Memory B cell (primary cell): Measurements from ENCODE around the gene KCNC1.

ENCODE experiments used
- ATAC-seq: fragments of 150-1000 bp; cut with Tn5 transposase; 2 replicates; pipeline ENCODE4 v1.10.0; 2021; ENCODE audit warnings: low read depth, mild to moderate bottlenecking, moderate library complexity
- DNase-seq, 2 donors: peaks; one replicate each; pipeline ENCODE4 v3.0.0; 2022; ENCODE audit warnings: low spot score in 2 of 2
- H3K27ac Mint-ChIP-seq: one replicate; pipeline ENCODE4 v1.8.0; 2022; ENCODE audit warnings: mild to moderate bottlenecking, moderate library complexity, mixed read lengths
- H3K27me3 Mint-ChIP-seq: one replicate; pipeline ENCODE4 v1.8.0; 2022; ENCODE audit warnings: mixed read lengths
- H3K36me3 Mint-ChIP-seq: one replicate; pipeline ENCODE4 v1.8.0; 2022; ENCODE audit warnings: mild to moderate bottlenecking, mixed read lengths
- H3K4me1 Mint-ChIP-seq: one replicate; pipeline ENCODE4 v1.8.0; 2022; ENCODE audit warnings: mixed read lengths
- H3K4me3 Mint-ChIP-seq: one replicate; pipeline ENCODE4 v1.8.0; 2022; ENCODE audit warnings: mild to moderate bottlenecking, moderate library complexity, mixed read lengths
- H3K9me3 Mint-ChIP-seq: one replicate; pipeline ENCODE4 v1.8.0; 2022; ENCODE audit warnings: mixed read lengths

KCNC1 gene

GRCh38 chr11:17764446-17765218 is 30.1 kb downstream of the KCNC1 start:
- Mint-ChIP-seq H3K27ac (no peak overlapping the region), H3K9me3 (no peaks in the 10 kb centered on the region)

GRCh38 chr11:17765356-17766072 is 30.9 kb downstream of the KCNC1 start:
- H3K9me3 Mint-ChIP-seq = no peaks in the 10 kb centered on the region
- H3K27me3 Mint-ChIP-seq = peaks cover 14% of the 10 kb centered on the region
- no peak for ATAC-seq
- no peak overlapping the region for H3K27ac Mint-ChIP-seq
- no peak overlapping the region for H3K4me3 Mint-ChIP-seq
- DNase-seq = no peak
- no peaks in the 10 kb centered on the region for H3K36me3 Mint-ChIP-seq
- peaks cover 3% of the 10 kb centered on the region for H3K4me1 Mint-ChIP-seq

More at GRCh38 chr11:17764446-17765218, 30.1 kb downstream of the KCNC1 start:
- DNase-seq (no peak), ATAC-seq (no peak)
- Mint-ChIP-seq H3K4me3 (no peak overlapping the region), H3K36me3 (no peaks in the 10 kb centered on the region), H3K27me3 (peaks cover 14% of the 10 kb centered on the region), H3K4me1 (peaks cover 3% of the 10 kb centered on the region)

GRCh38 chr11:17766073-17766359 is 31.4 kb downstream of the KCNC1 start:
- ATAC-seq = no peak
- H3K27me3 Mint-ChIP-seq = peaks cover 14% of the 10 kb centered on the region
- no peaks in the 10 kb centered on the region for H3K36me3 Mint-ChIP-seq

GRCh38 chr11:17766590-17766989 is 32.0 kb downstream of the KCNC1 start:
- Mint-ChIP-seq H3K36me3 (no peaks in the 10 kb centered on the region), H3K27ac (no peak overlapping the region), H3K9me3 (no peaks in the 10 kb centered on the region), H3K27me3 (peaks cover 14% of the 10 kb centered on the region), H3K4me3 (no peak overlapping the region), H3K4me1 (peaks cover 3% of the 10 kb centered on the region)
- ATAC-seq (no peak), DNase-seq (no peak)

More at GRCh38 chr11:17766073-17766359, 31.4 kb downstream of the KCNC1 start:
- DNase-seq = no peak
- Mint-ChIP-seq H3K4me3 (no peak overlapping the region), H3K4me1 (peaks cover 3% of the 10 kb centered on the region), H3K27ac (no peak overlapping the region), H3K9me3 (no peaks in the 10 kb centered on the region)

- ATAC-seq = no peak
- Mint-ChIP-seq H3K4me1 (peaks cover 3% of the 10 kb centered on the region), H3K27me3 (peaks cover 13% of the 10 kb centered on the region), H3K36me3 (no peaks in the 10 kb centered on the region), H3K4me3 (no peak overlapping the region), H3K27ac (no peak overlapping the region), H3K9me3 (no peaks in the 10 kb centered on the region)
- no peak for DNase-seq
Measured at GRCh38 chr11:17767301-17767885, 32.8 kb downstream of the KCNC1 start.

GRCh38 chr11:17767914-17768313 is 33.3 kb downstream of the KCNC1 start:
- Mint-ChIP-seq H3K36me3 (no peaks in the 10 kb centered on the region), H3K4me1 (peaks cover 3% of the 10 kb centered on the region), H3K9me3 (no peaks in the 10 kb centered on the region), H3K4me3 (no peak overlapping the region), H3K27me3 (peaks cover 13% of the 10 kb centered on the region), H3K27ac (no peak overlapping the region)
- DNase-seq (no peak), ATAC-seq (no peak)

- no peaks in the 10 kb centered on the region for H3K9me3 Mint-ChIP-seq
- no peaks in the 10 kb centered on the region for H3K36me3 Mint-ChIP-seq
- H3K27ac Mint-ChIP-seq = no peak overlapping the region
- ATAC-seq = no peak
- H3K27me3 Mint-ChIP-seq = peaks cover 13% of the 10 kb centered on the region
- DNase-seq = no peak
- no peak overlapping the region for H3K4me3 Mint-ChIP-seq
- peaks cover 3% of the 10 kb centered on the region for H3K4me1 Mint-ChIP-seq
Measured at GRCh38 chr11:17768547-17768946, 34.0 kb downstream of the KCNC1 start.

GRCh38 chr11:17769218-17769617 is 34.6 kb downstream of the KCNC1 start:
- Mint-ChIP-seq H3K9me3 (no peaks in the 10 kb centered on the region), H3K4me3 (no peak overlapping the region), H3K27me3 (peaks cover 7% of the 10 kb centered on the region), H3K36me3 (no peaks in the 10 kb centered on the region), H3K4me1 (peaks cover under 1% of the 10 kb centered on the region), H3K27ac (no peak overlapping the region)
- DNase-seq (no peak), ATAC-seq (no peak)

GRCh38 chr11:17770048-17770652 is 35.6 kb downstream of the KCNC1 start:
- H3K27ac Mint-ChIP-seq = no peak overlapping the region
- H3K27me3 Mint-ChIP-seq = peaks cover 5% of the 10 kb centered on the region
- ATAC-seq (no peak), DNase-seq (no peak)
- H3K4me3 Mint-ChIP-seq = no peak overlapping the region
- H3K9me3 Mint-ChIP-seq = no peaks in the 10 kb centered on the region
- no peaks in the 10 kb centered on the region for H3K4me1 Mint-ChIP-seq
- no peaks in the 10 kb centered on the region for H3K36me3 Mint-ChIP-seq

GRCh38 chr11:17770917-17771316 is 36.3 kb downstream of the KCNC1 start:
- H3K4me1 Mint-ChIP-seq = no peaks in the 10 kb centered on the region
- no peaks in the 10 kb centered on the region for H3K9me3 Mint-ChIP-seq

GRCh38 chr11:17771415-17771814 is 36.8 kb downstream of the KCNC1 start:
- Mint-ChIP-seq H3K27ac (no peak overlapping the region), H3K27me3 (peaks cover 2% of the 10 kb centered on the region), H3K9me3 (no peaks in the 10 kb centered on the region), H3K4me3 (no peak overlapping the region), H3K4me1 (no peaks in the 10 kb centered on the region), H3K36me3 (no peaks in the 10 kb centered on the region)
- DNase-seq = no peak
- no peak for ATAC-seq

More at GRCh38 chr11:17770917-17771316, 36.3 kb downstream of the KCNC1 start:
- Mint-ChIP-seq H3K36me3 (no peaks in the 10 kb centered on the region), H3K27ac (no peak overlapping the region), H3K27me3 (peaks cover 2% of the 10 kb centered on the region), H3K4me3 (no peak overlapping the region)
- no peak for DNase-seq
- no peak for ATAC-seq

- Mint-ChIP-seq H3K4me3 (no peak overlapping the region), H3K4me1 (no peaks in the 10 kb centered on the region), H3K9me3 (no peaks in the 10 kb centered on the region), H3K27me3 (peaks cover 2% of the 10 kb centered on the region), H3K36me3 (no peaks in the 10 kb centered on the region), H3K27ac (no peak overlapping the region)
- no peak for DNase-seq
- ATAC-seq = no peak
Measured at GRCh38 chr11:17771841-17772401, 37.3 kb downstream of the KCNC1 start.

GRCh38 chr11:17772704-17773600 is 38.4 kb downstream of the KCNC1 start:
- Mint-ChIP-seq H3K27ac (no peak overlapping the region), H3K9me3 (no peaks in the 10 kb centered on the region), H3K36me3 (no peaks in the 10 kb centered on the region), H3K27me3 (peaks cover 2% of the 10 kb centered on the region), H3K4me3 (no peak overlapping the region), H3K4me1 (no peaks in the 10 kb centered on the region)
- no peak for DNase-seq
- ATAC-seq = no peak
